HepG2 (cell line): ENCODE data around the gene CNTFR. TPM values are rescaled to one million over a fixed set of nuclear protein-coding genes. Genes with fewer than 3 reads are reported as not detected.

Experiments
- ATAC-seq: fragments of 200-7000 bp; cut with Tn5 transposase; 3 replicates; pipeline ENCODE4 v1.9.1; 2020; ENCODE audit warnings: mild to moderate bottlenecking, moderate library complexity
- BruUV-seq: library from RNA; stranded (reverse); fragments of 400-500 nt; replicated peaks from 2 replicates; lab custom pipeline; 2021; lab: Mats Ljungman, UMichigan
- CTCF ChIA-PET: fragments of 300-600 bp; formaldehyde crosslinking; extraction: SDS; loops from one replicate; lab custom pipeline; 2021; ENCODE audit warnings: low total read pairs, inconsistent platforms, low intra/inter-chr PET ratio; lab: Yijun Ruan, JAX
- POLR2A ChIA-PET: fragments of 350-600 bp; sonication (Branson Sonifier 250); formaldehyde crosslinking; loops from one replicate; lab custom pipeline; 2020; ENCODE audit warnings: antibody characterized with exemption, inconsistent platforms; lab: Yijun Ruan, JAX
- DNase-seq: peaks from one replicate; pipeline ENCODE4 v3.0.0-alpha.2; 2015; ENCODE audit warnings: low spot score
- FAIRE-seq: peaks from 3 replicates; lab custom pipeline; 2011; peaks lifted over from hg19 to GRCh38; lab: Jason Lieb, UNC
- H2AFZ ChIP-seq: one replicate; pipeline ENCODE4 v1.6.1; 2011; ENCODE audit warnings: low read length, inconsistent platforms
- H3K27ac ChIP-seq: fragments of 300-600 bp; 3 replicates; pipeline ENCODE4 v1.8.0; 2011; ENCODE audit warnings: mixed run types, mild to moderate bottlenecking, mixed read lengths, low read length, inconsistent platforms; ENCODE audit not compliant: insufficient read depth; ENCODE audit errors: extremely low read length
- H3K27me3 ChIP-seq, 2 experiments: fragments of 200-600 bp in 1 of 2; 2 replicates in 1 of 2; 3 replicates in 1 of 2; pipeline versions ENCODE4 v1.6.0 to v1.8.0; 2011; ENCODE audit warnings: low read length in 2 of 2, mild to moderate bottlenecking in 2 of 2, moderate library complexity in 2 of 2, inconsistent platforms in 1 of 2; ENCODE audit not compliant: insufficient read depth in 2 of 2, control insufficient read depth in 1 of 2
- H3K36me3 ChIP-seq, 2 experiments: fragments of 200-600 bp in 1 of 2; replicated peaks in 1 of 2; 2 replicates in 1 of 2; 3 replicates in 1 of 2; pipeline versions ENCODE4 v1.5.1 to v1.8.0; 2011; ENCODE audit warnings: low read length in 2 of 2, inconsistent platforms in 1 of 2; ENCODE audit not compliant: insufficient read depth in 2 of 2, control insufficient read depth in 1 of 2
- H3K4me1 ChIP-seq: 2 replicates; pipeline ENCODE4 v1.5.1; 2012; ENCODE audit warnings: low read length, inconsistent platforms; ENCODE audit not compliant: insufficient read depth
- H3K4me2 ChIP-seq: 2 replicates; pipeline ENCODE4 v1.6.0; 2011; ENCODE audit warnings: low read depth, low read length, inconsistent platforms
- H3K4me3 ChIP-seq, 3 experiments: fragments of 200-600 bp in 1 of 3; sonication (generic), shearing (Covaris generic) in 1 of 3; replicated peaks in 1 of 3; 2 replicates each; pipeline ENCODE4 v1.5.1; 2011 to 2016; ENCODE audit warnings: low read length in 3 of 3, inconsistent platforms in 2 of 3, low read depth in 2 of 3, mild to moderate bottlenecking in 2 of 3, control low read depth in 1 of 3, mixed read lengths in 1 of 3; ENCODE audit not compliant: insufficient read depth in 1 of 3
- H3K79me2 ChIP-seq: one replicate; pipeline ENCODE4 v1.6.1; 2011; ENCODE audit warnings: low read length, inconsistent platforms; ENCODE audit not compliant: insufficient read depth
- H3K9ac ChIP-seq: 2 replicates; pipeline ENCODE4 v1.6.0; 2011; ENCODE audit warnings: mild to moderate bottlenecking, low read depth, low read length, inconsistent platforms; ENCODE audit not compliant: insufficient read depth
- H3K9me3 ChIP-seq: 2 replicates; pipeline ENCODE4 v1.5.1; 2012; ENCODE audit warnings: mild to moderate bottlenecking, low read length
- H4K20me1 ChIP-seq: 2 replicates; pipeline ENCODE4 v1.6.0; 2011; ENCODE audit warnings: inconsistent platforms, mild to moderate bottlenecking, low read length, moderate library complexity; ENCODE audit not compliant: insufficient read depth
- FOXC1 ChIP-seq: sonication (generic); formaldehyde crosslinking; IDR thresholded peaks from 2 replicates; pipeline ENCODE4 v1.8.0; 2022; ENCODE audit warnings: mild to moderate bottlenecking, missing genetic modification reagents, borderline replicate concordance
- KDM2A ChIP-seq: sonication (generic); formaldehyde crosslinking; IDR thresholded peaks from 2 replicates; pipeline ENCODE4 v1.4.0; 2020; ENCODE audit warnings: low read depth, missing genetic modification reagents, borderline replicate concordance
- RAD21 ChIP-seq: fragments of 450-650 bp; formaldehyde crosslinking; IDR thresholded peaks from 2 replicates; pipeline ENCODE4 v1.5.0; 2020; ENCODE audit warnings: mild to moderate bottlenecking
- SMC3 ChIP-seq: IDR thresholded peaks from 2 replicates; pipeline ENCODE4 v1.6.1; 2011; ENCODE audit warnings: low read length, improper control_type of control experiment
- WGBS: methylation state at CpG from one replicate; pipeline ENCODE4 v1.1.6; 2017; ENCODE audit warnings: low lambda C conversion rate; 5-methylcytosine and 5-hydroxymethylcytosine counted together
- in situ Hi-C: cut with HindIII; loops from 2 replicates; pipeline ENCODE4 v1.10.0; 2017; ENCODE audit warnings: low pct_unique_long_range_greater_than_20kb; ENCODE audit not compliant: extremely low pct_ligation_motif_present
- intact Hi-C: fragments of 100-400 bp; cut with micrococcal nuclease; formaldehyde crosslinking; loops from one replicate; pipeline ENCODE4 v1.10.0; 2022; ENCODE audit not compliant: unreplicated experiment
- polyA plus RNA-seq, 8 experiments: library from polyadenylated mRNA; depleted of rRNA in 3 of 8; stranded (reverse) in 7 of 8; unstranded in 1 of 8; fragments of >200 nt; fragmentation: Illumina TruSeq in 4 of 8; extraction: Trizol in 4 of 8; gene quantifications; 2 replicates each; pipeline versions ENCODE4 v1.2.1 to v1.2.3, GENCODE V29; 2011 to 2016; ENCODE audit warnings: low read depth in 4 of 8, missing spikeins in 1 of 8, mixed read lengths in 1 of 8; ENCODE audit not compliant: insufficient read depth in 1 of 8
- total RNA-seq, 5 experiments: library from RNA; depleted of rRNA; stranded (reverse); fragments of >200 nt; fragmentation: Illumina TruSeq; extraction: Trizol; gene quantifications; 2 replicates each; pipeline ENCODE4 v1.2.3, GENCODE V29; 2016; ENCODE audit warnings: low read depth in 1 of 5
- TF ChIP-seq, protein P1 (sequence below): sonication (generic); formaldehyde crosslinking; IDR thresholded peaks from 2 replicates; pipeline ENCODE4 v1.4.0; 2020; ENCODE audit warnings: missing genetic modification reagents
- TF ChIP-seq, protein P2 (sequence below): sonication (generic); formaldehyde crosslinking; IDR thresholded peaks from 2 replicates; pipeline ENCODE4 v1.4.0; 2020; ENCODE audit warnings: mild to moderate bottlenecking, missing genetic modification reagents
- TF ChIP-seq, protein P3 (sequence below): sonication (generic); formaldehyde crosslinking; IDR thresholded peaks from 2 replicates; pipeline ENCODE4 v1.4.0; 2020; ENCODE audit warnings: mild to moderate bottlenecking, missing genetic modification reagents
- TF ChIP-seq, protein P4 (sequence below): sonication (generic); formaldehyde crosslinking; IDR thresholded peaks from 2 replicates; pipeline ENCODE4 v1.4.0; 2020; ENCODE audit warnings: mild to moderate bottlenecking, missing genetic modification reagents
- TF ChIP-seq, protein P5 (sequence below): sonication (generic); formaldehyde crosslinking; IDR thresholded peaks from 2 replicates; pipeline ENCODE4 v1.9.0; 2022; ENCODE audit warnings: missing genetic modification reagents, mild to moderate bottlenecking, borderline replicate concordance

Gene CNTFR
- total and polyA plus RNA-seq, 2 of the 13 experiments (the other 11 are each of a cell fraction or from before 2014, with no cell fraction given) = not detected

DNA sequence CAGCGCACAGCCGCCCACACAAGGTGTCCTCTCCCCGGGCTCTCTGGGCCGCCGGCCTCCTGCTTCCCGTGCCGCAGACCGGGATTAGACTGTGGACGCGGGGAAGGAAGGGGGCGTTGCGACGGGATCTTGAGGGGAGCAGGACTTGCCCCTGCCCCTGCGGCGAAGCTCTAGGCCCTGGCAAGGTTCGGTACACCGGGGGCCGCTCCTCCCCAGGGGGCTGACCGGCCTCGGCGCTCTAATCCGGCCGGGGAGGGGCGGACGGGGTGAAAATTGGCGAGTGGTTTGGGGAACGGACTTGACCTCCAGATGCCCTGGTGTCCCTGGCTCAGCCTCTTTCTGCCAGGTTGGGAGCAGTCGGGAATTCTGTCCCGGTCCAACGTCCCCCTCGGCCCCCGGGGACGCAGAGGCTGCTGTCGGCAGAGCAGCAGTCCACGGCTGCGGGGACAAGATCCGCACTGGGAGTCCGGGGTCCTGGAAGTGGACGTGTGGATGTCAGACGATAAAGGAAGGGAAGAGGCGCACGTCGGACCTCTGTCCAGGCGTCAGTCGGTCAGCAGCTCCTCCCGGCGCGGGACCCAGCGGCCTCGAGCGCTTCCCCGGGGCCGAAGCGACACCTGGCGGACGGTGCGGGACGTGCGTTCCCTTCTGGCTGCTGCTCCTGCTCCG lies 1.9 kb upstream of the CNTFR start:
- no peaks in the 10 kb centered on the region for H3K36me3 ChIP-seq
- in situ Hi-C loops (loop anchor here (5.0 kb wide), 1 partner anchor 39 kb away; no protein-coding TSS in a partner anchor), intact Hi-C loops (loop anchor here (1.0 to 5.0 kb wide), 3 partner anchors 43 to 155 kb away; no protein-coding TSS in a partner anchor)
- BruUV-seq = no TSS peak
- CTCF ChIA-PET = interaction anchor here (1.1 to 3.9 kb wide), 6 partner anchors 10 to 187 kb away, joined by 3 to 42 read pairs (median 10); no protein-coding TSS in a partner anchor
- peak; percentile 93 for ATAC-seq
- POLR2A ChIA-PET = interaction anchor here (1.0 kb wide), 1 partner anchor 187 kb away, joined by 3 read pairs; no protein-coding TSS in a partner anchor
- H3K4me2 ChIP-seq = peak overlapping the region; percentile 34
- peaks cover 28% of the 10 kb centered on the region; the same call in 1 of the 2 replicates for H3K4me1 ChIP-seq
- no peak overlapping the region for H2AFZ ChIP-seq
- no peaks in the 10 kb centered on the region for H3K79me2 ChIP-seq
- 8% methylated on average over 4 of the region's 60 CpGs for WGBS
- H3K9ac ChIP-seq = no peak overlapping the region
- no peak for FAIRE-seq
- peaks cover 19 to 78% of the 10 kb centered on the region in 2 experiments for H3K27me3 ChIP-seq
- DNase-seq = peak; percentile 47
- no peak overlapping the region for H3K27ac ChIP-seq
- no peaks in the 10 kb centered on the region for H3K9me3 ChIP-seq
- H4K20me1 ChIP-seq = peaks cover 4% of the 10 kb centered on the region; the same call in 1 of the 2 replicates
- H3K4me3 ChIP-seq = peak overlapping the region in 1 of 3 experiments; percentile 7; a peak in 1 of 6 replicates
- TF ChIP-seq, protein P1, sequence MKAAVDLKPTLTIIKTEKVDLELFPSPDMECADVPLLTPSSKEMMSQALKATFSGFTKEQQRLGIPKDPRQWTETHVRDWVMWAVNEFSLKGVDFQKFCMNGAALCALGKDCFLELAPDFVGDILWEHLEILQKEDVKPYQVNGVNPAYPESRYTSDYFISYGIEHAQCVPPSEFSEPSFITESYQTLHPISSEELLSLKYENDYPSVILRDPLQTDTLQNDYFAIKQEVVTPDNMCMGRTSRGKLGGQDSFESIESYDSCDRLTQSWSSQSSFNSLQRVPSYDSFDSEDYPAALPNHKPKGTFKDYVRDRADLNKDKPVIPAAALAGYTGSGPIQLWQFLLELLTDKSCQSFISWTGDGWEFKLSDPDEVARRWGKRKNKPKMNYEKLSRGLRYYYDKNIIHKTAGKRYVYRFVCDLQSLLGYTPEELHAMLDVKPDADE (CRISPR knock-in tag) = no peak
- TF ChIP-seq KDM2A (CRISPR knock-in tag) (peak; percentile 69; the same call in 1 of the 2 replicates), FOXC1 (CRISPR knock-in tag) (0 out of 2 replicates have a peak, but pooled peaks have one; percentile 58), SMC3 (peak; percentile 33; the same call in 1 of the 2 replicates), RAD21 (peak; percentile 96)
- TF ChIP-seq, protein P2, sequence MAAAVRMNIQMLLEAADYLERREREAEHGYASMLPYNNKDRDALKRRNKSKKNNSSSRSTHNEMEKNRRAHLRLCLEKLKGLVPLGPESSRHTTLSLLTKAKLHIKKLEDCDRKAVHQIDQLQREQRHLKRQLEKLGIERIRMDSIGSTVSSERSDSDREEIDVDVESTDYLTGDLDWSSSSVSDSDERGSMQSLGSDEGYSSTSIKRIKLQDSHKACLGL (CRISPR knock-in tag) = 0 out of 2 replicates have a peak, but pooled peaks have one; percentile 28
- TF ChIP-seq, protein P3, sequence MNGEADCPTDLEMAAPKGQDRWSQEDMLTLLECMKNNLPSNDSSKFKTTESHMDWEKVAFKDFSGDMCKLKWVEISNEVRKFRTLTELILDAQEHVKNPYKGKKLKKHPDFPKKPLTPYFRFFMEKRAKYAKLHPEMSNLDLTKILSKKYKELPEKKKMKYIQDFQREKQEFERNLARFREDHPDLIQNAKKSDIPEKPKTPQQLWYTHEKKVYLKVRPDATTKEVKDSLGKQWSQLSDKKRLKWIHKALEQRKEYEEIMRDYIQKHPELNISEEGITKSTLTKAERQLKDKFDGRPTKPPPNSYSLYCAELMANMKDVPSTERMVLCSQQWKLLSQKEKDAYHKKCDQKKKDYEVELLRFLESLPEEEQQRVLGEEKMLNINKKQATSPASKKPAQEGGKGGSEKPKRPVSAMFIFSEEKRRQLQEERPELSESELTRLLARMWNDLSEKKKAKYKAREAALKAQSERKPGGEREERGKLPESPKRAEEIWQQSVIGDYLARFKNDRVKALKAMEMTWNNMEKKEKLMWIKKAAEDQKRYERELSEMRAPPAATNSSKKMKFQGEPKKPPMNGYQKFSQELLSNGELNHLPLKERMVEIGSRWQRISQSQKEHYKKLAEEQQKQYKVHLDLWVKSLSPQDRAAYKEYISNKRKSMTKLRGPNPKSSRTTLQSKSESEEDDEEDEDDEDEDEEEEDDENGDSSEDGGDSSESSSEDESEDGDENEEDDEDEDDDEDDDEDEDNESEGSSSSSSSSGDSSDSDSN = peak; percentile 69
- TF ChIP-seq, protein P4, sequence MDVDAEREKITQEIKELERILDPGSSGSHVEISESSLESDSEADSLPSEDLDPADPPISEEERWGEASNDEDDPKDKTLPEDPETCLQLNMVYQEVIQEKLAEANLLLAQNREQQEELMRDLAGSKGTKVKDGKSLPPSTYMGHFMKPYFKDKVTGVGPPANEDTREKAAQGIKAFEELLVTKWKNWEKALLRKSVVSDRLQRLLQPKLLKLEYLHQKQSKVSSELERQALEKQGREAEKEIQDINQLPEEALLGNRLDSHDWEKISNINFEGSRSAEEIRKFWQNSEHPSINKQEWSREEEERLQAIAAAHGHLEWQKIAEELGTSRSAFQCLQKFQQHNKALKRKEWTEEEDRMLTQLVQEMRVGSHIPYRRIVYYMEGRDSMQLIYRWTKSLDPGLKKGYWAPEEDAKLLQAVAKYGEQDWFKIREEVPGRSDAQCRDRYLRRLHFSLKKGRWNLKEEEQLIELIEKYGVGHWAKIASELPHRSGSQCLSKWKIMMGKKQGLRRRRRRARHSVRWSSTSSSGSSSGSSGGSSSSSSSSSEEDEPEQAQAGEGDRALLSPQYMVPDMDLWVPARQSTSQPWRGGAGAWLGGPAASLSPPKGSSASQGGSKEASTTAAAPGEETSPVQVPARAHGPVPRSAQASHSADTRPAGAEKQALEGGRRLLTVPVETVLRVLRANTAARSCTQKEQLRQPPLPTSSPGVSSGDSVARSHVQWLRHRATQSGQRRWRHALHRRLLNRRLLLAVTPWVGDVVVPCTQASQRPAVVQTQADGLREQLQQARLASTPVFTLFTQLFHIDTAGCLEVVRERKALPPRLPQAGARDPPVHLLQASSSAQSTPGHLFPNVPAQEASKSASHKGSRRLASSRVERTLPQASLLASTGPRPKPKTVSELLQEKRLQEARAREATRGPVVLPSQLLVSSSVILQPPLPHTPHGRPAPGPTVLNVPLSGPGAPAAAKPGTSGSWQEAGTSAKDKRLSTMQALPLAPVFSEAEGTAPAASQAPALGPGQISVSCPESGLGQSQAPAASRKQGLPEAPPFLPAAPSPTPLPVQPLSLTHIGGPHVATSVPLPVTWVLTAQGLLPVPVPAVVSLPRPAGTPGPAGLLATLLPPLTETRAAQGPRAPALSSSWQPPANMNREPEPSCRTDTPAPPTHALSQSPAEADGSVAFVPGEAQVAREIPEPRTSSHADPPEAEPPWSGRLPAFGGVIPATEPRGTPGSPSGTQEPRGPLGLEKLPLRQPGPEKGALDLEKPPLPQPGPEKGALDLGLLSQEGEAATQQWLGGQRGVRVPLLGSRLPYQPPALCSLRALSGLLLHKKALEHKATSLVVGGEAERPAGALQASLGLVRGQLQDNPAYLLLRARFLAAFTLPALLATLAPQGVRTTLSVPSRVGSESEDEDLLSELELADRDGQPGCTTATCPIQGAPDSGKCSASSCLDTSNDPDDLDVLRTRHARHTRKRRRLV (CRISPR knock-in tag) = no peak
- TF ChIP-seq, protein P5, sequence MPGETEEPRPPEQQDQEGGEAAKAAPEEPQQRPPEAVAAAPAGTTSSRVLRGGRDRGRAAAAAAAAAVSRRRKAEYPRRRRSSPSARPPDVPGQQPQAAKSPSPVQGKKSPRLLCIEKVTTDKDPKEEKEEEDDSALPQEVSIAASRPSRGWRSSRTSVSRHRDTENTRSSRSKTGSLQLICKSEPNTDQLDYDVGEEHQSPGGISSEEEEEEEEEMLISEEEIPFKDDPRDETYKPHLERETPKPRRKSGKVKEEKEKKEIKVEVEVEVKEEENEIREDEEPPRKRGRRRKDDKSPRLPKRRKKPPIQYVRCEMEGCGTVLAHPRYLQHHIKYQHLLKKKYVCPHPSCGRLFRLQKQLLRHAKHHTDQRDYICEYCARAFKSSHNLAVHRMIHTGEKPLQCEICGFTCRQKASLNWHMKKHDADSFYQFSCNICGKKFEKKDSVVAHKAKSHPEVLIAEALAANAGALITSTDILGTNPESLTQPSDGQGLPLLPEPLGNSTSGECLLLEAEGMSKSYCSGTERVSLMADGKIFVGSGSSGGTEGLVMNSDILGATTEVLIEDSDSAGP (CRISPR knock-in tag) = peak; percentile 66
